ENCODE results near the gene CDYL2.
A peak's percentile ranks its signal among the peaks of the same experiment; 100 is the strongest.

The CDYL2 gene

GRCh38 chr16:80692270-80692669, 112.1 kb downstream of the CDYL2 start:
- H3K27me3 Mint-ChIP-seq: peaks cover 6% of the 10 kb centered on the region
- DNase-seq: no peak
- no peak overlapping the region for H3K27ac Mint-ChIP-seq
- no peak for ATAC-seq
- H3K4me3 Mint-ChIP-seq: no peak overlapping the region
- H3K36me3 Mint-ChIP-seq (ENCODE audit: low read depth): no peaks in the 10 kb centered on the region
- H3K4me1 Mint-ChIP-seq: peaks cover 54% of the 10 kb centered on the region
- peaks cover 13% of the 10 kb centered on the region for H3K9me3 Mint-ChIP-seq

DNA sequence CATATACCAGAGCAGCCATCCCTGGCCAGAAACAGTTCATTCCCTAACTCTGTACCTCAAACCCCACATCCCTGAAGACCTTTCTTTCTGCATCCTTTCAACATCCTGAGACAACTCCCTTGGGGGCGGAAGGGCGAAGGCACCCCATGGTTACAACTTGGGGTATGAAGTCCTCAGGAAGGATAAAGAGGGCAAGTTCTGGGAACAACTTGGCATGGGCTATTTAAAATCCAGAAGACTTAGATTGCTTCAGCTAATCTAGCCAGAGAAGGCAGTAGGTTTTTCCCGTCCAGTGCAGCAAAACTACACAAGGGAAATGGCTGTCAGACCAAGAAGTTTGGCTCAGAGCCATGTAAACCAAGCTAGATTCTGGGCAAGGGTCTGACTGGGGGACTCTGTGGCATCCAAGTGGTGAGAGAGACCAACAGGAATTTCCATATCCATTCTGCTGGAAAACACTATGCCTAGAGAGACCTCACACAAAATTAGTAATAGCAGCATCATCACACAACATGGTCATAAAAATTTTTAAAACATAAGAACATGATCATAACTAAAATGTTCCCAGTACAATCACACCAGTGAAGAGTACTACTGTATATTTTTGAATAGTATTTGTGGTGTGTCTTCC, 113.2 kb downstream of the CDYL2 start:
- Mint-ChIP-seq H3K9me3 (peaks cover 10% of the 10 kb centered on the region), H3K4me1 (peaks cover 55% of the 10 kb centered on the region), H3K4me3 (no peak overlapping the region), H3K36me3 (ENCODE audit: low read depth) (no peaks in the 10 kb centered on the region), H3K27me3 (peaks cover 4% of the 10 kb centered on the region), H3K27ac (no peak overlapping the region)
- DNase-seq (no peak), ATAC-seq (no peak)

GRCh38 chr16:80689487-80689886, 114.9 kb downstream of the CDYL2 start:
- Mint-ChIP-seq H3K9me3 (no peaks in the 10 kb centered on the region), H3K27me3 (peaks cover 4% of the 10 kb centered on the region), H3K4me1 (peaks cover 42% of the 10 kb centered on the region), H3K27ac (no peak overlapping the region), H3K4me3 (no peak overlapping the region), H3K36me3 (ENCODE audit: low read depth) (no peaks in the 10 kb centered on the region)
- no peak for ATAC-seq
- DNase-seq: no peak

GRCh38 chr16:80687606-80688005, 116.8 kb downstream of the CDYL2 start:
- no peak overlapping the region for H3K27ac Mint-ChIP-seq
- peaks cover 24% of the 10 kb centered on the region for H3K4me1 Mint-ChIP-seq
- H3K4me3 Mint-ChIP-seq: no peak overlapping the region
- H3K9me3 Mint-ChIP-seq: peaks cover 2% of the 10 kb centered on the region
- ATAC-seq: peak; percentile 22
- no peaks in the 10 kb centered on the region for H3K36me3 Mint-ChIP-seq (ENCODE audit: low read depth)
- DNase-seq: no peak
- H3K27me3 Mint-ChIP-seq: peaks cover 4% of the 10 kb centered on the region

DNA sequence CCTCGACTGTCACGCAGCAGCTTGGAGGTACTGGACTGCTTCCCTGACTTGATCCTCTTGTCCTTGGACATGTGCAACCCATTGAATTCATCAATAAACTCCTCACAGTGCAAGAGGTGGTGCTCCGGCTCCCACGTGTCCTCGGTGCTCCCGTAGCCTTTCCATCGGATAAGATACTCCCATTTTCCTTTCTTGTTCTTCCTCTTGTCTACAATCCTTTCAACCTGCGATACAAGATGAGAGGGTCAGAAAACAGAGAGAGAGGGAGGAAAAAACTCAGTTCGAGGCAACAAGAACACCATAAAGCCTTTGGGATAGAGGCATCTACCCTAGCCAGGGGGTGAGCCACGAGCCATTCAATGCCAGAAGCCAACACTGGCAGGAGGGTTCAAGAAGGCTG, 119.5 kb downstream of the CDYL2 start:
- Mint-ChIP-seq H3K4me1 (peaks cover 7% of the 10 kb centered on the region), H3K27me3 (no peaks in the 10 kb centered on the region)

GRCh38 chr16:80684136-80684765, 120.1 kb downstream of the CDYL2 start:
- H3K9me3 Mint-ChIP-seq: peaks cover 12% of the 10 kb centered on the region
- peaks cover 6% of the 10 kb centered on the region for H3K36me3 Mint-ChIP-seq (ENCODE audit: low read depth)
- H3K27ac Mint-ChIP-seq: no peak overlapping the region
- no peak for DNase-seq
- H3K27me3 Mint-ChIP-seq: no peaks in the 10 kb centered on the region
- no peak for ATAC-seq
- peaks cover 9% of the 10 kb centered on the region for H3K4me1 Mint-ChIP-seq
- no peak overlapping the region for H3K4me3 Mint-ChIP-seq

More for the DNA sequence above, 119.5 kb downstream of the CDYL2 start:
- H3K36me3 Mint-ChIP-seq (ENCODE audit: low read depth): peaks cover under 1% of the 10 kb centered on the region
- peaks cover 5% of the 10 kb centered on the region for H3K9me3 Mint-ChIP-seq
- no peak overlapping the region for H3K27ac Mint-ChIP-seq
- no peak for DNase-seq
- no peak overlapping the region for H3K4me3 Mint-ChIP-seq
- no peak for ATAC-seq

- no peak for ATAC-seq
Measured at GRCh38 chr16:80683646-80684045, 120.8 kb downstream of the CDYL2 start.

DNA sequence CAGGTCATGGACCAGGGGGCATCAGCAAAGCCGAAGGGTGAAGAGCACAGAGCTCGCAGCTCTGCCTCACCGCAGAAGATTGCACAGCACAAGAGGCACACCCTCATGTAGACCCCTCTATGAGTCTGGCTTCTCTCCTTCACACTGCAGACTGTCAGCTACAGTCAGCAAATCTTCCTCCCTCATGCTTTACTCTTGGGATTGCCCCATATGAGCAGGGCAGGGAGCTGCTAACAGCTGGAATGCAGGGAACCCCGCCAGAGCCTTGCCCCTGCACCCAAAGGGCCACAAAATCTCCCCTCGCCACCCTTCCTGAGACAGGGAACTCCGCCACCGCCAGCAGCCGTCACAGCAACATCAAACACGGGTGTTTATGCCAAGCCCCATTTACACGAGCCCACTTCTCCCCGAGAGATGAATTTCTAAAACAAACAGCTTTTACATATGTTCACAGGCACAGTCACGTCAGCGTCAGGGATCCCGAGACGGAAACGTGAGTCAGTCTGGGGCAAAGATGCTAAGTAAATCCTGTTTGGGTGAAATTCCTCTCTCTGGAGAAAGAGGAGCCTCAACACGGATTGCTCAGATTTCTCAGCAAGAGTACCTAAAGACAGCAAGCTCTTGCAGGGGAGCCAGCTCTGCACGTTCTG, 121.9 kb downstream of the CDYL2 start:
- H3K27me3 Mint-ChIP-seq: no peaks in the 10 kb centered on the region
- H3K9me3 Mint-ChIP-seq: peaks cover 13% of the 10 kb centered on the region
- H3K4me1 Mint-ChIP-seq: peaks cover 6% of the 10 kb centered on the region
- ATAC-seq (no peak), DNase-seq (no peak)
- no peak overlapping the region for H3K27ac Mint-ChIP-seq
- H3K4me3 Mint-ChIP-seq: no peak overlapping the region
- peaks cover 7% of the 10 kb centered on the region for H3K36me3 Mint-ChIP-seq (ENCODE audit: low read depth)

More at GRCh38 chr16:80683646-80684045, 120.8 kb downstream of the CDYL2 start:
- H3K27ac Mint-ChIP-seq: no peak overlapping the region
- DNase-seq: no peak
- no peaks in the 10 kb centered on the region for H3K27me3 Mint-ChIP-seq
- H3K4me3 Mint-ChIP-seq: no peak overlapping the region
- peaks cover 7% of the 10 kb centered on the region for H3K36me3 Mint-ChIP-seq (ENCODE audit: low read depth)
- peaks cover 13% of the 10 kb centered on the region for H3K9me3 Mint-ChIP-seq
- peaks cover 9% of the 10 kb centered on the region for H3K4me1 Mint-ChIP-seq

- H3K27me3 Mint-ChIP-seq: no peaks in the 10 kb centered on the region
- H3K4me1 Mint-ChIP-seq: peaks cover 9% of the 10 kb centered on the region
- H3K27ac Mint-ChIP-seq: peak overlapping the region; percentile 55
- H3K9me3 Mint-ChIP-seq: peaks cover 13% of the 10 kb centered on the region
- DNase-seq (no peak), ATAC-seq (no peak)
- H3K4me3 Mint-ChIP-seq: no peak overlapping the region
- peaks cover 7% of the 10 kb centered on the region for H3K36me3 Mint-ChIP-seq (ENCODE audit: low read depth)
Measured at GRCh38 chr16:80681436-80681835, 123.0 kb downstream of the CDYL2 start.

DNA sequence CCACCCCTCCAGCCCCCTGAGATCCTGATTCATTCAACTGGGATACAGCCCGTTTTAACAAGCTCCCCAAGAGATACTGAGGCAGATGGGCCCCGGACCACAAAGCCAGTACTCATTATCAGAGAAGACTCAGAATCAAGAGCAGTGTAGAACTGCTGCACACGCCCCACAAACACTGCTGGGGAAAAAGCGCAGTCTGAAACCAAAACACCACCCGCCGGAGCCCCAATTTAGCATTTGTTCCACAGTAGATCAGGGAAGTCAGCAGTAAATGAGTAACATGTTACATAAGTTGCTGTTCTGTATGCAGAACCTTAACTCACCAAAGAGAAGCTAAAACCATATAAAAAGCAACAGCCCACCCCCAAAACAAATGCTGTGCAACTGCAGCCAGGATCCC, 123.6 kb downstream of the CDYL2 start:
- Mint-ChIP-seq H3K36me3 (ENCODE audit: low read depth) (peaks cover 7% of the 10 kb centered on the region), H3K9me3 (peaks cover 13% of the 10 kb centered on the region), H3K27ac (no peak overlapping the region), H3K4me3 (no peak overlapping the region), H3K27me3 (no peaks in the 10 kb centered on the region), H3K4me1 (peaks cover 15% of the 10 kb centered on the region)
- ATAC-seq (no peak), DNase-seq (no peak)

GRCh38 chr16:80680046-80680445, 124.4 kb downstream of the CDYL2 start:
- H3K36me3 Mint-ChIP-seq (ENCODE audit: low read depth): peaks cover 7% of the 10 kb centered on the region
- ATAC-seq: no peak
- no peak overlapping the region for H3K4me3 Mint-ChIP-seq

GRCh38 chr16:80674884-80675283, 129.5 kb downstream of the CDYL2 start:
- no peaks in the 10 kb centered on the region for H3K27me3 Mint-ChIP-seq
- DNase-seq (no peak), ATAC-seq (no peak)
- peaks cover 11% of the 10 kb centered on the region for H3K36me3 Mint-ChIP-seq (ENCODE audit: low read depth)
- no peak overlapping the region for H3K27ac Mint-ChIP-seq
- peaks cover 35% of the 10 kb centered on the region for H3K4me1 Mint-ChIP-seq
- no peak overlapping the region for H3K4me3 Mint-ChIP-seq
- peaks cover 17% of the 10 kb centered on the region for H3K9me3 Mint-ChIP-seq

More at GRCh38 chr16:80680046-80680445, 124.4 kb downstream of the CDYL2 start:
- H3K9me3 Mint-ChIP-seq: peaks cover 13% of the 10 kb centered on the region
- no peaks in the 10 kb centered on the region for H3K27me3 Mint-ChIP-seq
- no peak for DNase-seq
- H3K27ac Mint-ChIP-seq: no peak overlapping the region
- peaks cover 18% of the 10 kb centered on the region for H3K4me1 Mint-ChIP-seq

DNA sequence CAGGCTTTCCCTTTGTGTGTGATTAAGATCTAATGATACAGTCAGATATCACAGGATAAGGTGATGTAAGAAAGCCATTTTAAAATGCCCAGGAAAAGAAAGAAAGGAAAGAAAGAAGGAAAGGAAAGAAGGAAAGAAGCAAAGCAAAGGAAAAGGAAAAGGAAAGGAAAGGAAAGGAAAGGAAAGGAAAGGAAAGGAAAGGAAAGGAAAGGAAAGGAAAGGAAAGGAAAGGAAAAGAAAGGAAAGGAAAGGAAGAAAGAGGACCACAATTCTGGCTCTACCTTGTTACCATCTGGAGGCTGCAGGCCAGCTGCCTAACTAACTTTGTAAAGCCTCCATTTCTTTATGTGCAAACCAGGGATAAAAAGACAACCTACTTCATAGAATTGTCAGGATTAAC, 132.0 kb downstream of the CDYL2 start:
- Mint-ChIP-seq H3K27me3 (no peaks in the 10 kb centered on the region), H3K27ac (no peak overlapping the region), H3K9me3 (peaks cover 13% of the 10 kb centered on the region), H3K36me3 (ENCODE audit: low read depth) (peaks cover 8% of the 10 kb centered on the region), H3K4me3 (no peak overlapping the region), H3K4me1 (peaks cover 38% of the 10 kb centered on the region)
- DNase-seq: no peak
- ATAC-seq: no peak

- Mint-ChIP-seq H3K36me3 (ENCODE audit: low read depth) (peaks cover 8% of the 10 kb centered on the region), H3K9me3 (peaks cover 13% of the 10 kb centered on the region), H3K4me3 (no peak overlapping the region), H3K27ac (no peak overlapping the region), H3K27me3 (no peaks in the 10 kb centered on the region), H3K4me1 (peaks cover 31% of the 10 kb centered on the region)
- ATAC-seq (no peak), DNase-seq (no peak)
Measured at GRCh38 chr16:80671281-80671849, 133.0 kb downstream of the CDYL2 start.

All from activated naive CD8-positive, alpha-beta T cell treated with anti-CD3 and anti-CD28 coated beads, Interleukin-2, amount 50 U/mL, for 24 hours (primary cell).